Testis (tissue), 2 donors: ENCODE data around the gene SUSD6.

Experiments used
- POLR2A ChIP-seq: fragments of 450-650 bp; IDR thresholded peaks from one replicate; pipeline ENCODE4 v1.6.1; 2017; ENCODE audit warnings: antibody characterized with exemption, mild to moderate bottlenecking, moderate library complexity
- TF ChIP-seq, protein P1 (sequence below), 3 experiments: fragments of 450-650 bp in 2 of 3; fragments of 200-600 bp in 1 of 3; sonication (generic) in 1 of 3; IDR thresholded peaks; one replicate each; pipeline ENCODE4 v1.5.1; 2016 to 2019; ENCODE audit warnings: antibody characterized with exemption in 3 of 3, mild to moderate bottlenecking in 2 of 3, moderate library complexity in 1 of 3

DNA sequence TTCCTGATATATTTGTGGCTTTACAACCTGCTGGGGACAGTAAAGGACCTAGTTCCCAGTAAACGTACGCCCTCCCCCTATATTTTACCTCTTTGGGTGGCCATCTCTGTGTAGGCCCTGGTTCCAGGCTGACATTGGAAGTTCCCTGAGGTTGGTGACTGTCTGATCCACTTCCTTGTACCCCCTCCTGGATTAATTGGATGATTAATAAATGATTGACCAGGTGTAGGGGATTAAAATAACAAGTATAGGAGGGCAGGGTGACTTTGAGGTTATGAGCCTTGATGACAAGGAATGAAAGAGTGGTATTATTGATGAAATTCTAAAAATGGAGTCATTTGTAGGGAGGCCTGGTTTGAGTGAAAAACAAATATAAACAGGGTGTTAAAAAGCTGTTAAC lies 9.6 kb downstream of the SUSD6 start:
- TF ChIP-seq, protein P1, sequence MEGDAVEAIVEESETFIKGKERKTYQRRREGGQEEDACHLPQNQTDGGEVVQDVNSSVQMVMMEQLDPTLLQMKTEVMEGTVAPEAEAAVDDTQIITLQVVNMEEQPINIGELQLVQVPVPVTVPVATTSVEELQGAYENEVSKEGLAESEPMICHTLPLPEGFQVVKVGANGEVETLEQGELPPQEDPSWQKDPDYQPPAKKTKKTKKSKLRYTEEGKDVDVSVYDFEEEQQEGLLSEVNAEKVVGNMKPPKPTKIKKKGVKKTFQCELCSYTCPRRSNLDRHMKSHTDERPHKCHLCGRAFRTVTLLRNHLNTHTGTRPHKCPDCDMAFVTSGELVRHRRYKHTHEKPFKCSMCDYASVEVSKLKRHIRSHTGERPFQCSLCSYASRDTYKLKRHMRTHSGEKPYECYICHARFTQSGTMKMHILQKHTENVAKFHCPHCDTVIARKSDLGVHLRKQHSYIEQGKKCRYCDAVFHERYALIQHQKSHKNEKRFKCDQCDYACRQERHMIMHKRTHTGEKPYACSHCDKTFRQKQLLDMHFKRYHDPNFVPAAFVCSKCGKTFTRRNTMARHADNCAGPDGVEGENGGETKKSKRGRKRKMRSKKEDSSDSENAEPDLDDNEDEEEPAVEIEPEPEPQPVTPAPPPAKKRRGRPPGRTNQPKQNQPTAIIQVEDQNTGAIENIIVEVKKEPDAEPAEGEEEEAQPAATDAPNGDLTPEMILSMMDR (IDR thresholded peaks at IDR 0.05): no peak
- no peak for TF ChIP-seq POLR2A
